Lower lobe of right lung (tissue), 2 donors: ENCODE results near the gene ALDH16A1. TPM values are rescaled to one million over a fixed set of nuclear protein-coding genes. Genes with fewer than 3 reads are reported as not detected.

Source experiments
- ATAC-seq, 2 donors: fragments of 200-7000 bp; cut with Tn5 transposase; one replicate each; pipeline ENCODE4 v1.9.1; 2020 to 2022; ENCODE audit warnings: mild to moderate bottlenecking in 2 of 2, moderate library complexity in 2 of 2
- DNase-seq: peaks from one replicate; pipeline ENCODE4 v3.0.0-alpha.2; 2020
- H3K27ac ChIP-seq: fragments of 200-600 bp; one replicate; pipeline ENCODE4 v1.8.0; 2022
- H3K27me3 ChIP-seq: fragments of 200-600 bp; one replicate; pipeline ENCODE4 v1.8.0; 2022; ENCODE audit warnings: low read depth
- H3K36me3 ChIP-seq: fragments of 200-600 bp; one replicate; pipeline ENCODE4 v1.8.0; 2022; ENCODE audit warnings: mild to moderate bottlenecking
- H3K4me1 ChIP-seq: fragments of 200-600 bp; one replicate; pipeline ENCODE4 v1.8.0; 2022
- H3K4me3 ChIP-seq: fragments of 200-600 bp; one replicate; pipeline ENCODE4 v1.8.0; 2022; ENCODE audit warnings: mild to moderate bottlenecking
- H3K9me3 ChIP-seq: fragments of 200-600 bp; one replicate; pipeline ENCODE4 v1.8.0; 2022
- CTCF ChIP-seq: fragments of 200-600 bp; IDR thresholded peaks from one replicate; pipeline ENCODE4 v1.8.0; 2022; ENCODE audit warnings: antibody characterized with exemption, mild to moderate bottlenecking
- intact Hi-C: fragments of 100-400 bp; cut with DNase I; formaldehyde crosslinking; loops from one replicate; pipeline ENCODE4 v1.11.0; 2022
- total RNA-seq: library from RNA; stranded (reverse); fragmentation: NEBNext Ultra II Directional; extraction: Animal tissue kit (Norgen Biotek cat#: 25700); gene quantifications from one replicate; pipeline ENCODE4 v1.2.1, GENCODE V29; 2021
- donor health status: DM: no; HTN: yes; CAD: no; lungs with severe emphysema.

Gene ALDH16A1
- total RNA-seq, 1 donor from 2014 or later: 33.7 TPM

- H3K36me3 ChIP-seq: no peaks in the 10 kb centered on the region
- ATAC-seq: no peak
- no peaks in the 10 kb centered on the region for H3K9me3 ChIP-seq
- intact Hi-C loops: no loop called here
- H3K4me3 ChIP-seq: no peak overlapping the region
- H3K27ac ChIP-seq: no peak overlapping the region
- no peak for TF ChIP-seq CTCF
- peaks cover 97% of the 10 kb centered on the region for H3K27me3 ChIP-seq
- H3K4me1 ChIP-seq: peaks cover 11% of the 10 kb centered on the region
- no peak for DNase-seq
These were observed 22.8 kb upstream of the ALDH16A1 start for GRCh38 chr19:49430172-49430677.

DNA sequence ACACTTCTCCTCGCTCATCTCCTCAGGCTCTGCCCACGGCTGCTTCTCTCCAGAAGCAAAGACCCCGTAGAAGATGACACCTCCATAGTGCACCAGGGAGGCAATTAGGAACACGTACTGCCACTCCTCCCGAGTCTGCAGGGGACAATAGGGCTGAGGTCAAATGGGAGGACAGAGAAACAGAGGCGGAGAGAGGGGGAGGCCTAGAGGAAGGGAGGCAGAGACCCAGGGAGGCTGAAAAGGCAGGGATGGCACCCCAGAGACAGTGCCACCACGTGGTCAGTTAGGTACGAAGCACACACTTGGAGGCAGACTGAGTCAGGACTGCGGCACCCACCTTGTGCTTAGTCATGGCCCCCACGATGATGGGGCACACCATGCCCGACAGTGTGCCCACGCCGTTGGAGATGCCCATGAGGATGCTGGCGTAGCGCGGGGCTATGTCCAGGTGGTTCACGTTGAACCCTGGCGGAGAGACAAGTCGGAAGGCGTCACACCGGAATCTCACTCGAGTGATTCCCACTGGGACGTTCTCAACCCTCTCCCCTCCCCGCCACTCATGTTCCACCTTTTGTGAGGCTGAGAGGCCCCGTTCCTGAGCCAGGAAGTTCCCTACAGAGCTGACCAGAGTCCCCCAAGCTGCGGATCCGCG is 22.2 kb upstream of the ALDH16A1 start:
- Histone ChIP-seq H3K4me3 (no peak overlapping the region), H3K36me3 (no peaks in the 10 kb centered on the region), H3K4me1 (peaks cover 11% of the 10 kb centered on the region), H3K9me3 (no peaks in the 10 kb centered on the region), H3K27me3 (peaks cover 97% of the 10 kb centered on the region), H3K27ac (no peak overlapping the region)
- no peak for ATAC-seq
- no peak for TF ChIP-seq CTCF
- intact Hi-C loops: no loop called here
- DNase-seq: no peak

DNA sequence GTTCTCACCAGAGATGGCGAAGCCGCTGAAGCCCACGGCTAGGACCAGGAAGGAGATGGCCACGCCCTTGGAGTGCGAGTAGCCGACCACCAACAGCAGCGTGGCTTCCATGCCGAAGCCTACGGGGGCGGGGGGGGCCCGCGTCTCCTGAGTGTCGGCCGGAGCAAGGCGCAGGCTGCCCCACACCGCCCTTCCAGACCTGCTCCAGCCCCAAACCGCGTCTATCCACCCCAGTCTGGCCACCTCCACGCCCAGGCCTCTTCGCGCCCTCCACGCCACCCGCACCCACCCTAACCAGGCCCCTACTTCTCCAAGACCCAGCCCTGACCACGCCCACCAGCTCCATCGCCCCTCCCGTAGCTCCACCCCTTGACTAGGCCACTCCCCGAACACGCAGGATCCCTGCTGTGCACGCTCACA is 21.7 kb upstream of the ALDH16A1 start:
- H3K27ac ChIP-seq: no peak overlapping the region
- peaks cover 11% of the 10 kb centered on the region for H3K4me1 ChIP-seq
- intact Hi-C loops: no loop called here
- TF ChIP-seq CTCF: no peak
- no peak for ATAC-seq
- no peaks in the 10 kb centered on the region for H3K36me3 ChIP-seq
- DNase-seq: no peak
- no peak overlapping the region for H3K4me3 ChIP-seq
- H3K27me3 ChIP-seq: peaks cover 97% of the 10 kb centered on the region
- no peaks in the 10 kb centered on the region for H3K9me3 ChIP-seq

GRCh38 chr19:49432141-49433073 is 20.6 kb upstream of the ALDH16A1 start:
- TF ChIP-seq CTCF: no peak
- H3K9me3 ChIP-seq: no peaks in the 10 kb centered on the region
- intact Hi-C loops: no loop called here

GRCh38 chr19:49433240-49433901 is 19.7 kb upstream of the ALDH16A1 start:
- no peaks in the 10 kb centered on the region for H3K9me3 ChIP-seq
- H3K4me1 ChIP-seq: peaks cover 3% of the 10 kb centered on the region
- no peaks in the 10 kb centered on the region for H3K36me3 ChIP-seq
- intact Hi-C loops: no loop called here
- no peak overlapping the region for H3K4me3 ChIP-seq
- no peak for TF ChIP-seq CTCF
- no peak for DNase-seq
- no peak overlapping the region for H3K27ac ChIP-seq
- peaks cover 90% of the 10 kb centered on the region for H3K27me3 ChIP-seq
- no peak for ATAC-seq

More at GRCh38 chr19:49432141-49433073, 20.6 kb upstream of the ALDH16A1 start:
- peaks cover 11% of the 10 kb centered on the region for H3K4me1 ChIP-seq
- no peak overlapping the region for H3K27ac ChIP-seq
- H3K27me3 ChIP-seq: peaks cover 97% of the 10 kb centered on the region
- no peaks in the 10 kb centered on the region for H3K36me3 ChIP-seq
- peak; percentile 28 to 39 for ATAC-seq
- DNase-seq: no peak
- H3K4me3 ChIP-seq: no peak overlapping the region
